ENCODE results near the gene CD22.

The CD22 gene

DNA sequence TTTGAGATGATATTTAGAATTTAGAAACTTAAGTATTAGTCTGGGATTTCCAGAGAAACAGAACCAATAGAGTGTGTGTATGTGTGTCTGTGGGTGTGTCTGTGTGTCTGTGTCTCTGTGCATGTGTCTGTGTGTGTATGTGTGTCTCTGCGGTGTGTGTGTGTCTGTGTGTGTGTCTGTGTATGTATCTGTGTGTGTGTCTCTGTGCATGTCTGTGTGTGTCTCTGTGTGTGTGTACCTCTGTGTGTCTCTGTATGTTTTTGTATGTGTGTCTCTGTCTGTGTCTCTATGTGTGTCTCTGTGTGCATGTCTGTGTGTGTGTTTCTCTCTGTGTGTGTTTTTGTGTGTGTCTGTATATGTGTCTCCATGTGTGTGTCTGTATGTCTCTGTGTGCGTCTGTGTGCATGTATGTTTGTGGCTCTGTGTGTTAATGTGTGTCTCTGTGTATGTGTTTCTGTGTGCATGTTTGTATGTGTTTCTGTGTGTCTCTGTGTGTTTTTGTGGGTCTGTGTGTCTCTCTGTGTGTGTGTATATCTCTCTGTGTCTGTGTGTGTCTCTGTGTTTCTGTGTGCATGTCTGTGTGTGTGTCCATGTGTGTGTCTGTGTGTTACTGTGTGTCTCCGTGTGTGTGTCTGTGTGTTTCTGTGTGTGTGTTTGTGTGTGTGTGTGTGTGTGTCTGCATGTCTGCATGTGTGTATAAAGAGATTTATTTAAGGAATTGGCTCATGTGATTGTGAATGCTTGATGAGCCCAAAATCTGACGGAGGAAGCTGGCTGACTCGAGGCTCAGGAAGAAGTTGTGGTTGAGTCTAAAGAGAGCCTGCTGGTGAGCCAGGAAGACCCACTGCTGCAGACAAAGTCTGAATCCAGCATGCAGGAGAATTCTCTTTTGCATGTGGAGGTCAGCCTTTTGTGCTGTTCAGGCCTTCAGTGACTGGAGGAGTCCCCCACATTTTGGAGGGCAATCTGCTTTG is 64.0 kb downstream of the CD22 start:
- no peak for DNase-seq

- no peak for DNase-seq
Observed at GRCh38 chr19:35395382-35396199, 66.6 kb downstream of the CD22 start.

DNA sequence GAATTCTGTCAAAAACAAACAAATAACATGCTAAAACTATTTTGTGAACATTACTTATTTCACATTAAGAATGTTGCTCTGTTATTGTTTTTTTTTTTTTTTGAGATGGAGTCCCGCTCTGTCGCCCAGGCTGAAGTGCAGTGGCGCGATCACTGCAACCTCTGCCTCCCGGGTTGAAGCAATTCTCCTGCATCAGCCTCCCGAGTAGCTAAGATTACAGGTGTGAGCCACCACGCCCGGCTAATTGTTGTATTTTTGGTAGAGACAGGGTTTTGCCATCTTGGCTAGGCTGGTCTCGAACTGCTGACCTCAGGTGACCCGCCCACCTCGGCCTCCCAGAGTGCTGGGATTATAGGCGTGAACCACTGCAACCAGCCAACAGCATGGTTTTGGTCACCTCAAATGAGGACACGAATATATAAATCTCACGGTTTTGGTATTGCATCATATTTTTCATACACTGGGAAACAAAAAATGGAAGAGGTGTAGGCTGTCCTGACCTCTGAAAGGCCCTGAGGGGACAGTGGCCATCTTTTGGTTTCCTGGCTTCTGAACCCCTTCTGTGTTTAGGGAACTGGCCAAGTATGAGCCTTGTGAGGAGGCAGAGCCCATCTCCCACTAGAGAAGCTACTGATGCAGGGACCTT is 67.4 kb downstream of the CD22 start:
- DNase-seq, result no peak
